ENCODE measurements around the gene RABEPK.

GRCh38 chr9:125166762-125167161 lies 33.6 kb upstream of the RABEPK start:
- TF ChIP-seq CTCF (conservative IDR thresholded peaks at IDR 0.05), result no peak
- TF ChIP-seq ZFX (IDR thresholded peaks at IDR 0.05), result no peak
